HK-2 (cell line): ENCODE measurements around the gene PLEKHM3.

ENCODE experiments used
- DNase-seq: peaks from one replicate; pipeline ENCODE4 v3.0.0-alpha.2; 2018; ENCODE audit not compliant: unreplicated experiment

PLEKHM3 gene

DNA sequence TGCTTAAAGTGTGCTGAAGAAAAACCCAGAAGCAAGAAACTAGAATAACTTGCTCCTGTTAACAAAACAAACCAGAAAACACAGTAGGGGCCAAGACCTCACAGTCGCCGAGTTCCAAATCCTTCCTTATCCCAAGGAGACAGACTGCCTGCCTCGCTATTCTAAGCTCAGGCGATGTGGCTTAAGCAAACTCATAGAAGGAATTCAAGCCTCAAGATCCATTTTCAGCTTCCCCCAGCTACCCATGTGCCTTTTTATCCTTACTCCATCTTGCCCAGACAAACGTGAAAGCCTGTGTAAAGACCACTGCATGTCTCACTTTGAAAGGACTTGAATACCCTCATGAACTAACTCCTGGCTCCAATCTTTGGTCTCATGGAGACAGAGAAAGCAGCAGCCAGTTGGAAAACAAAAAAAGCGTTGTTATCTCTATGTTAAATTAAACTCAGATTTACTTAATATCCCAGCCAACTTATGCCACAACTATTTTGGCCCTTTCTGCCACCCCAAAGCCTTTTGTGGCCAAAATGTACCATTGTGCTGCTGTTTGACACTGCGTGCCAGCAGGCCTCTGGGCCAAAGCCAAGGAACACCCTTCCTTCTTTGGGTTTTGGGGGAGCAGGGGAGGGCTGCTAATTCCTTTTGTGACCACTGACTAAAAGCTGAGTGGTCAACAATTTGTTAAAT, 132.5 kb downstream of the PLEKHM3 start:
- no peak for DNase-seq

DNA sequence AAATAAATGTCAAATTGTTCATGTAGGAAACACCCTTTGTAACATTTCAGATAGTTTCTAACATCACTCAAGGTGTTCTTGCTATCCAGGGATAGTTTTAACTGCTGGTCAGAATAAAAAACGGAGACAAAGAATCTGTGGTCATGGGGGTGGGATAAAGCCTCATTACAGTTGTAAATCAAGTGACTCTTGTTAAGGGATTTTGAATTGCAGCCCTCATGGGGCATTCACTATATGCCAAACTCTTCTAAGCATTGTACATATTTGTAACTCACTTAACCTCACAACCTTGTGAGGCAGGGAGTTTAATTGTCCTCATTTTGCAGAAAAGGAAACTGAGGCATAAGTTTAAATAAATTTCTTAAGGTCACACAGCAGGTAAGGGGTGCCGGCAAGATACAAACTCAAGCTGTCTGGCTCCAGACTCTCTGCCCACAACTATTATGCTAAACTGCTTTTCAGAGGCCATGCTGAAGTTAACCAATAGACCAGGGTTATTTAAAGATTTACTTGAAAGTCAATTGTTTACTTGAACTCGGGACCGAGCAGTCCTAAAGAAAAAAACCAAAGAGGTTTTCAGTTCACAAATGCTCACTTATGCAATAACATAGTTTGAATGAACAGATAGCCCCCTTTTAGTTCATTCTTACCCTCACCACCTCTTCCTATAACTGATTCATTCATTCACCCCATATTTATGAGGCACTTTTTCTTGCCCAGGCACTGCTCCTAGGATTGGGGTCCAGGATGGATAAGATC, 134.1 kb downstream of the PLEKHM3 start:
- DNase-seq = no peak

DNA sequence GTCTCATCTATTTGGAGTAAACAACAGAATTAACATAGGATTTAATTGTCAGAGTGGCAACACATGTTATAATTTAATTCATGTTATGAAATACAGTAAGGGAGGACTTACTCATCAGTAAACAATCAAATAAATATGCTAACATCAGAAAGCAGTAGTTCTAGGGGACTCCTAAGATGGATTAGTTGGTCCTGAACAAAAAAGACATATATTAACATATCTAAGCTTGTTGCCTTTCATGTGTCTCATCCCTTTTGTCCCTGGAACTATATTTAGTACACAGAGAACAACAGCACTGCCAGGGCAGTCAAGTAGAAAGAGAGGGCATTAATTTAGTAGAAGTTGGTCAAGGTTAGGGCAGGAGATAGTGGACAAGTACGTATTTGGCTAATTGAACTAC, 137.8 kb downstream of the PLEKHM3 start:
- DNase-seq = no peak

DNA sequence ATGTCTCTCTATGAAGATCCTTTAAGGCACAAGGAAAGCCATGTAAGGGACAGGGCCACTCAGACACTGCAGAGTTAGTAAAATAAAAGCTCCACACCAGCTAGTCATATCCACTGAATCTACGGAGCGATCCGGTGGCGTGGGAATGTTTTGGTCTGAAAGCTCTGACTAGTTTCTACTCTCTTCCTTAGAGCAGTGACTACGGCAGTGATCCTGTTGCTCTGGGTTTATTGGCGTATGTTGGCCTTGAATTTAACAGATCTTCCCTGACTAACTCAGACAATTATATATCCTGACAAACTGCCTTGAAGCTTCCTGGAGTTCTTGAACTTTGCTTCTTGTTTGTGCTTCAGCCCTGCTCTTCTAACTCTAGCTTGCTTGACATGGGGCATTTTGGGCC, 140.3 kb downstream of the PLEKHM3 start:
- no peak for DNase-seq

DNA sequence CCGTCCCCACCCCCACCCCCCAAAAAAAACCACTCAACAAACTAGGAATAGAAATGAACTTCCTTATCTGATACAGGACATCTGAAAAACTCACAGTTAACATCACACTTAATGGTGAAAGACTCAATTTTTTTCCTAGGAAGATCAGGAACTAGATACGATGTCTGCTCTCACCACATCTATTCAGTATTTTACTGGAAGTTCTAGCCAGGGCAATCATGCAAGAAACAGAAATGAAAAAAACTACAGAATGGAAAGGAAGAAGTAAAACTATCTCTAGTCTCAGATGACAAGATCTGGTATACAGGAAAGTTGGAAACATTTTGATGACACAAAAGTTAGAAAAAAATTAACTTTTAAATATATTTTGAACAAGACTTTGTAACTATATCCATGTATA, 141.2 kb downstream of the PLEKHM3 start:
- no peak for DNase-seq

DNA sequence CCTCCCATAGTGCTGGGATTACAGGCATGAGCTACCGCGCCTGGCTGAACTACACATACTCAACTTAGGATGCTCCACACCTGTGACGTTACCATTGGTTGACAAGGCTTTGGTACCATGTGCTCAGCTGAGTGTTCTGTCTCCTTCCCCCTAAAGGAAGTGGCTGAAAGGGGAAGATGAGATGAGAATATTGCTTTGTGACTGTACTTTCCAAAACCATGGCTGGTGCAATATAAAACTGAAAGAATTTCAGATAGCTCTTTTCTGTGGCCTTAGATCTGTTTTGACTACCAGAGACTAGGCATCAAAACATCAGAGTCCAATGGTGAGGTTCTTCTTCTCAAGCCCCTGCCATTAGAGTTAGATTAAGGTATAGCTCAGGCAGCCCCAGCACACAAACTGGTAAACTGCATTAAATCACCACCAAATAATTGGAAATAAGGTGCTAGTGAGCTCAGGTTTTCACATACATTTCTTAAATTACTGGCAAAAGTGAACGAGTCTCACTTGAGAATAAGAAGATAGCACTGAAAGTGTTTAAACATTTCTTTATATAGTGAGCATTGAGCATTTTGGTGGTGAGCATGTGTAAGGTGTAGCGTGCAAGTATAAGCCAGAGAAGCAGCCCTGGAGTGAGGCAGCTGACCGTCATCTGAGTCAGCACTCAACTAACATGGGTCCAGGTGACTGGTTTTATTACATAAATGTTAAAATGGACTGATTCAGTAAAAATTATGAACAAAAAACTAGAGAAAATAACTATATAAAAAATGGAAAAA, 142.1 kb downstream of the PLEKHM3 start:
- DNase-seq = no peak

DNA sequence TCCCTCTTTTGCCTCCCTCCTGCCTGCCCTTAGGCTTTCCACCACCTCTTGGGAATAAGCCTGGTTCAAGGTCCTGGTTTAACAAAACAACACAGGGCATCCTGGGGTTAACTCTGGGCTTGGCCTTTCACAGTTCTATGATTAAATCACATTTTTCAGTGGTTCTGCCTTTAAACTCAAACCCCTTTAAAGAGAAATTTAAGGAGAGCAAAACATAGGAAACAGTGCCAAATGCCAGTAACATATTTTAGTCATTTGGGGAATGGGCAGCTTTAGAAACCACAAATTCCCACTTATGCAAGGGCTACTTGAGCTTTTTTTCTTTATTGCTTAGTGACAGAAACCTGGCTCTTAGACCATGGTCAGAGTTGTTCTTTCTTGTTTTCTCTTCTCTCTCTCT, 143.4 kb downstream of the PLEKHM3 start:
- no peak for DNase-seq

DNA sequence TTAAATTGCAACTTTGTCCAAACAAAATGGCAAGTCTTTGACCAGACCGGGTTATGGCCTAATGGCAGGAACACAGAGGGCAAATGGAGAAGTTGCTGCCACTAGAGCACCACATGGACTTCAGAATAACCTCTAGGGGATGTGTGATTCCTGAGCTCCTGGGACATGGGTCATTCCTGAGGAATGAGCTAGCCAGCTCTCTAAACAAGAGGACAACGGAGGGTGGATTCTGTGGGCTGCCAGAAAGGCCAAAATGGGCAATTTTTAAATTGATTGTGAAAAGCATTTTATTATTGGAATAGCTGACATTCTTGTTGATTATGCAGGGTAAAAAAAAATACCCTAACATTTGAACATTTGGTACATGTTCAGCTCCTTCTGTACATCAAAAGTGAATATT, 145.8 kb downstream of the PLEKHM3 start:
- no peak for DNase-seq

DNA sequence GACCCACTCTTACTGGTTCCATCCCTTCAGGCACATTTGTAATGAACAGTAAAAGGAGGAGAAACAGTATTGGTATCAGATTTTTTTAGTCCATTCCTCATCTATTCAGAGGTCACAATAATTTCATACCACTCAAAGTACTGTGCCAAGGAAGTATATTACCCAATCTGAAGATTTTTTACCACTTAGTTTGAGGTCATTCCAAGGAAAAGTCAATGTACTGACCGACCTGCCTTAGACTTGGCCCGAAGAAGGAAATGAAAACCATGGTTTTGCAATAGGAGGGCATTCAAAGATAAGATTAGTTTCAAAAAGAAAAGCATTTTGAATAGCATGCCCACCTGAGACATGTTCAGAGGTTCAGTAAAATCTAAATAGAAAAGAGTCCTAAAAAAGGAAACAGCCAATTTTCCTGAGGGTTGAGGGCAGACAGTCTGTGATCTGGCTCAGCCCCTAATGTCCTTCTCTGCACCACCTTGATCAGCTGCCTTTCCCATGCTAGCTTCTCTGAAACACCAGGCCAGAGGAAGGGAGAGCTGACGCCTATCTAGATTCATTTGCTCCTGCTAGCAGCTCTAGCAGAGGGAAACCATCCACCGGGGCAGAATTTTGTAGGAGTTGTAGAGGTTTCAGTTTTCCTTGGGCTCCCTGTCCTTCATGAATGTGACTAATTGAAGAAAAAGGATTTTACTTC, 148.3 kb downstream of the PLEKHM3 start:
- no peak for DNase-seq

DNA sequence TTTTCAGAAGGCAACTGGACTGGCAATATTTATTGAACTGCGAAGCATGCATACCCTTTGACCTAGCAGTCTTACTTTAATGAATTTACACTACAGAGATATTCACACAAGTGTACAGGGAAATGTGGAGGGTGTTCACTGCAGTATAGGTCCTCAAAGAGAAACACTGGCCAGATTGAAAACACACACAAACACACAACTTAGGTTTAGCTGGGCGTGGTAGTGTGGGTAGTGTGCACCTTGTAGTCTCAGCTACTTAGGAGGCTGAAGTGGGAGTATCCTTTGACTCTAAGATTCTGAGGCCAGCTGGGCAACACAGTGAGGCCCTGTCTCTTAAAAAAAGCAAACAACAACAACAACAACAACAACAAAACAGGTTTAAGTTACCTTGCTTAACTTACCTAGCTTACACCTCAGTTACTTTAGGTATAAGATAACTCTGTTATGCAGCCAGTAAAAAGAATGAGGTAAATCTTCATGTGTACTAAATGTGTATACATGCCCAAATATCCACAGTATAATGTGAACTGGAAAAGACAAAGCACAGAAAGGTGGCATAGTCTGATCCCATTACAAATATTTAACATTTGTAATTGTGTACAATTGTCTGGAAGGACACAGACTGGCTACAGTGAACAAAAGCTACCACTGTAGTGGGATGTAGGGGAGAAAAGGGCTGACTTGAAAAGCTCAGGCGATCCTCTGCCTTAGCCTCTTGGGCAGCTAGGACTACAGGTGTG, 149.7 kb downstream of the PLEKHM3 start:
- DNase-seq = no peak

DNA sequence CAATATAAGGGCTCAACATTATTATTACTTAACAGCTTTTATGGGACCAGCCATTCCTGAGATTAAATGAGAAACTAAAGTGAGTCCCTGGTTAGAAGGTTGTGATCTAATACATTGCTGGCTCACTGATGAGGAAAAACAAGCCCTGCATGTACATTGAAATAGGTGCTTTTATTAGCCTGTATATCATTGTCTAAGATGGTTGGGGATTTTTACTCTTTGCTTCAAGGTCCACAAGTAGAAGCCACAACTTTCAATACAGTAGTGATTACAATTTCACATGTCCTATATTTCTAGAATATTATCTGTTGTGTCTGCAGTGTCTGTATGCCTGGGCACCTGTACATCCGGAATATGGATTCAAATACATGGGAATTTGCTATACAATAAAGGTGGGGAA, 151.5 kb downstream of the PLEKHM3 start:
- no peak for DNase-seq

DNA sequence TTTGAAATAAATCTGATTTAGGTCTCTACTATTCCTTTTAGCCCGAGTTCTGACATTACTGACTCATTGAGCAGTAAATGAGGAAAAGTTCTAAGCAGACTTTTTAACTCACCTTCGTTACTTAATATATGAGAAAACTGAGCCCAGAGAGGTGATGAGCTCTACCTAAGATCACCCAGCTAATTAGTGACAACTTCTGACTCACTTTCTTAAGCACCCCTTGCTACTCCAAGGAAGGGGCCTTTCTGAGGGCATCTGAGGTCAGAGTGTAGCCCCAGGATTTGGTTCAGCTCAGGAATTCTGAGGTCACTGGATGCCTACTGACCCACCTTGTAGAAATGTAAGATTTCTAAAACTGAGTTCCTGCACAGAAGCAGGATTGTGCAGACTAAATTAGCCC, 153.4 kb downstream of the PLEKHM3 start:
- DNase-seq = peak; percentile 28

DNA sequence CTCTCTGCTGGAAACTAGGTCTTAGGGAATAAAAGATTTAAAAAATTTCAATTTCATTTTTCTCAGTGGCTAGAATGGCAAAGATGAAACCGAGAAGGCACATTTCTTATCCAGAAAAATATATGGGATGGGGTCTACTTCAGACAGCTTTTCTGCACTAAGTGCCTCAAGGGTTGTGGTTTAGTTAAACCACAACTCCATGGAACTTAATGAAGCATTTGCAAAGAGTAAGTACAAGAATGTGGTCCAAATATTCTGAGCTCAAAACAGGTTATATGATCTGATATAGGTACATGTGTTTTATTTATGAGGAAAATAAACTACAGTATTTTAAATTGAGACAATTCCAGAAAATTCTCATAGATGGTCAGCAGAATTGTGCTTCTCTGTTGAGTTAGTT, 153.8 kb downstream of the PLEKHM3 start:
- DNase-seq = no peak

DNA sequence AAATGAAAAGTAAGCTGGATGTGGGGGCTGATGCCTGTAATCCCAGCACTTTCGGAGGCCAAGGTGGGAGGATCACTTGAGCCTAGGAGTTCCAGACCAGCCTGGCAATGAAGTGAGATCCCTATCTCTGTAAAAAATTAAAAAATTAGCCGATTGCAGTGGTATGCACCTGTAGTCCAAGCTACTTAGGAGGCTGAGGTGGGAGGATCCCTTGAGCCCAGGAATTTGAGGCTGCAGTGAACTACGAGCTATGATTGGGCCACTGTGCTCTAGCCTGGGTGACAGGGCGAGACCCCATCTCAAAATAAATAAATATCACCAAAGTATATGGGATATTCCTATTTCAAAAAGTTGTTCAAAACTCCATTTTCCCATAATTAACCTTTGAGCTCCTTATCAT, 154.5 kb downstream of the PLEKHM3 start:
- DNase-seq = no peak

DNA sequence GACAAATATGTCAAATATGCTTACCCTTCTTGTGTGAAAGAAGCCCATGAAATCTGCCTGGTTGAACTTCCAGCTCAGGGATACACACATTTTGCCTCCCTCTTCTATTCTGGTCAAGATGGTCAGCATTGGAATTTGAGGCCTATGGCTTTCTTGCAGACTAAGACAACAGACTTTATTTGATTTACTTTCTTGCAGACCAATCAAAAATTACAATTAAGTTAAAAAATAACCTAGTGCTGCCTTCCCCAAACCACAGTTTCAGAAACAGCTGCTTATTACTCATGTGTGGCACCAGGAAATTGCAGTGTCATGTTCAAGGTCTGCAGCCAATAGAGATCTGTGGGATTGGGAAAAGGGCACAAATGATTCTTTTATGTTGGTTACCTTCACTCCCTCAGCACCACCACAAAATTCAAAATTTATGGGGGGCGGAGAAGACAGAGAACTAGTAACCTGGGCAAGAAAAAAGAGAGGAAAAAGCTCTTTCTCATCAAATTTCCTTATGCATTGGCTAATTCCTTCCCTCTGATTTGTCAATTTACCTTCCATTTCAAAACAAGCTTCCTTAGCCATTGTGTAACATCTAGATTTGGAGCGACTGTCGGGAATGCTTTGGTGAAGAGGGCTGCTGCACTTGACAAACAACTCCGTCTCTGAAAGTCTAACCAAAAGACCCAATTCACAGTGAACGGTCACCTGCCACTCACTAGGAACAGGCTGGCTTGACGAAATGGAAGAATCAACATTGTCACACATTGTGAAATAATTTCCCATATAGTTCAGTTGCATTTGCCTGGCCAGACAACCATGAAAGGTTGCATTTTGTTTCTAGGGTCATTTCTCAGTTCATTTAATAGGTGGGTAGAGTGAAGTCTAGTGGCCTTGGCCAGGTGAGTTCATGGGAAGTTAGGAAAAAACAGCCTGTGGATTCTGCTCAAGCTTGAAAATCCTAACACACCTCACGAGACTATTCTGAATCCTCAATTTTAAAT, 155.2 kb downstream of the PLEKHM3 start:
- DNase-seq = peak; percentile 47

DNA sequence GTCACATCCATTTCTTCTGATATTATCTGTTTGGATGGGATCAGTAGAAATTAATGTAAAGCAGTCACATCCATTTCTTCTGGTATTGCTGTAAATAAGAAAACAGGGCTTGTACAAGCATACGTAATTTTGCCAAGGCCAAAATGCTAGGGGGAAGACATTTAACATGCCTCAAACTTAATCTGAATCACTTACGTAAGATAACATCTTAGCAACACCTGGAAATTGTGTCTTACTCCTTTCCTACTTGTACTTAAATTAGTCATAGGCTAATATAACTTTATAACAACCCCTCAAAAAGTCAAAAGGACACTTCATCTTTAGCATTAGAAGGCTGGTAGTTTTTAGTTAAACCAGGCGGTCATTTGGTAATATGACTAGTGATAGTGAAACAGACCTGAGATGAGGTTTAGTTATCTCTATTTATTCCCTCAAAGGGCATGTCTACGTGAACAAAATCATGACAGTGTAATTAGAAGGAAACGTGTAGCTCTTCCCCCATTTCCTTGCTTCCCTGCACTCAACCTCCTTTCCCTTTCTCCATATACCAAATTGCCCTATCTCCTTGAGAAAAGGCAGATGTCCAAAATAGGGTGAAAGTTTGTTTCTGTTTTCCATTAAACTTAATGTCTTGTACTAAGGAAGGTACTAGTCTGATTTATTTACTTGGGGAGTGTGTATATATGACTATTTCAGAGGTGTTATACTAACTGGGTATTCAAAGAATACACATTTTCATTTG, 156.3 kb downstream of the PLEKHM3 start:
- no peak for DNase-seq

DNA sequence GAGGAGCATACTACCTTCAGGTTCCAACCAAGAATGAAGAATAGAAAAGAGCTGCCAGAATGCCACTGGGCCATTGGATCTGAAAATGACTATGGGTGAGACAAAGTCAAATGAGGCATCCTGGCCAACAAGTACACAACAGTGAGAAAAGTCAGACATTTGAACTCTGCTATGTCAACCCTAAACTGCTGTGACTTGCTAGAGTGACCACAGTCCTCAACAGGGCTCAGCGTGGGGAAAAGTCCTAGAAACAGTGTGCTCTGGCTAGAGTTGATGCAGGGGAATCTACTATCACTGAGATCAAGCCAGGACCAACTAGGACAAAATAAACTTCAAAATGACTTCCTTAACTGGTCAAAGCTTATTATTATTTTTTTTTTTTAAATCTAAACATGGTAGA, 157.4 kb downstream of the PLEKHM3 start:
- DNase-seq = no peak

DNA sequence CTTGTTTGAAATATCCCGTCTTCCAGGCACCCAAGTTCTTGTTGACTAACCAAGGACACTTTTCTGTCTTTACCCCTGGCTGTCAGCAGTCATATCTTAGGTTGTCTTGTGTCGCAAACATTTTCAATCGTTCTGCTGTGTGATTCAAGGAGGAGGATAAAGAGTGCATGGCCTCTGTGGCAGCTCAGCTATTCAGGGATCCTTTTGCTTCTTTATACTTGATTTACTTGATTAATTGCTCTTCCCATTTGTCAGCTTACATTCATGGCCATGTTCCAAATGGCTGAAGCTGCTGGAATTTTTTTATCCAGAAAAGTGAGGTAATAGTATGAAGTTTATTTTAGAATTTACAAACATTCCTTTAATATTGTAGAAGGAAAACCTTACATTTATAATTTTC, 158.3 kb downstream of the PLEKHM3 start:
- DNase-seq = no peak

DNA sequence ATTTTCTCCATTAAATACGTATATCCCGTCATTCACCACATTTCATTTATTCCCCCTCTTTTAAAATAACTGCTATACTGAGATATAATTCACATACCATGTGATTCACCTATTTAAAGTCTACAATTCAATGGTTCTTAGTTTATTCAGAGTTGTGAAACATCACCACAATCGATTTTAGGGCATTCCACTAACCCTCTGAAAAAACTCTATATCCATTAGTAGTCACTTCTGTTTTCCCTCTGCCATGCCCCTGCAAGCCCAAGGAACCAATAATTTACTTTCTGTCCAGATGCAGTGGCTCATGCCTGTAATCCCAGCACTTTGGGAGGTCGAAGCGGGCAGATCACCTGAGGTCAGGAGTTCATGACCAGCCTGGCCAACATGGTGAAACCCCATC, 160.1 kb downstream of the PLEKHM3 start:
- DNase-seq = no peak

DNA sequence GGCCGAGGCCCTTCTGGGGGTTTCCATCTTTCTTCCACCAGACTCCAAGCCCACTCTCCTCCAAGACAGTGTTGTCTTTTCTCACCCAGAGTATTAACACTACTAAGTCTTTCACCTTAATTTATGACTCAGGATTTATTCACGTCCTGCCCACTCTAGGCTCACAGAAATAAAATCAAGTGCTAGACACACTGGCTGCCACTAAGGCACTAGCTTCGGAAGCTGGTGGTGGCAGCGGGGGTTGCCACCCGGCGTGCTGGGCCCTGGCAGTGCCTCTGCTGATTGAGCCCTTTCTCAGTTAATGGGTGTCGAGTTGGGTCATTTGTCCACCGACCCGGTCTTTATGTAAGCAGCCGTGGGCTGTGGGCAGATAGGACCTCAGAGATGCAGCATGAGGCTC, 162.0 kb downstream of the PLEKHM3 start:
- no peak for DNase-seq
